ENCODE measurements around the gene BCL2.
A peak's percentile ranks its signal among the peaks of the same experiment; 100 is the strongest.
"Not testable (repeated sequence)": the region's sequence is repeated elsewhere in the genome, so short reads cannot be mapped to it uniquely, and the experiment has no call there.

BCL2 gene

DNA sequence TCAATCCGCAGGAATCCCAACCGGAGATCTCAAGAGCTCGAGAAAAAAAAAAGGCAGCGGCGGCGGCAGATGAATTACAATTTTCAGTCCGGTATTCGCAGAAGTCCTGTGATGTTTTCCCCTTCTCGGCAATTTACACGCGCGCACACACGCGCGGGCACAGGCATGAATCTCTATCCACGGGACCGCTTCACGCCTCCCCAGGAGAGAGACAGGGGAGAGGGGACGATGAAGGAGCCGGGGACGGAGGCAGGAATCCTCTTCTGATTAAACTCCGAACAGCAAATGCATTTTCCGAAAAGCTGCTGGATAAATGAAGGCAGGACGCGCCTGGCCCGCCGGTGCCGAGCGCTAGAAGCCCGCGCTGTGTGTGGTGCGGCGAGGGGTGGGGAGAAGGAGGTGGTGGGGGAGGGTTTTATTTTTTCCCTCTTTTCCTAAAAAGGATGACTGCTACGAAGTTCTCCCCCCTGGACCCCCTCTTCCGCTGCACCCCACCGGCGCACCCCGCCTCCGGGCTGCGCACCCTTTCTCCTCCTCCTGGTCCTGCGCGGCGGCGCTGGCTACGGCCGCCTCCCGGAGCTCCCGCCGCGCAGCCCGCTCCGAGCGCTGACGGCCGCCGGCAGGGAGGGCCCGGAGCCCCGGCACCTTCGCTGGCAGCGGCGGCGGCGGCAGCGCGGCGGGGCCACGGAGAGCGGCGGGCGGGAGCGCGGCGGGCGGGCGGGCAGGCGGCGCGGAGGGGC is at the start of gene BCL2:
Gene BCL2, minus strand, starts transcription at position 387 of the 740 bp plus-strand sequence.
- no peak for DNase-seq (ENCODE audit: extremely low read depth in 1 of 2, low read depth in 1 of 2)

DNA sequence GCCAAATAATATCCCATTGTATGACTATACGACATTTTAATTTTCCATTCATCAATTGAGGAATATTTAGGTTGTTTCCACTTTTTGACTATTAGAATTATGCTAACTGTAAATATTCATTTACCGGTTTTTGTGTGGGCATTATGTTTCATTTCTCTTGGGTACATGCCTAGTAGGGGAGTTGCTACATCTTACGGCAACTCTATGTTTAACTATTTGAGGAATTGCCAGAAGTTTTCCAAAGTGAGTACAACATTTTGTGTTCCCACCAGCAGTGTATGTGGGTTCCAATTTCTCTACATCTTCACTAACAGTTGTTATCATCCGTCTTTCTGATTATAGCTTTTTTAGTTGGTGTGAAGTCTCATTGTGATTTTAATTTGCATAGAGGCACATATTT is 49.0 kb upstream of the BCL2 start:
- DNase-seq (ENCODE audit: extremely low read depth in 1 of 2, low read depth in 1 of 2), result no peak

GRCh38 chr18:63367053-63367953 is 47.7 kb upstream of the BCL2 start, which contains the start of gene KDSR:
Gene KDSR, minus strand, starts transcription at chr18:63367206. Its CDS starts 88 bp downstream, at chr18:63367118.
- DNase-seq (ENCODE audit: extremely low read depth in 1 of 2, low read depth in 1 of 2), result peak; percentile 26 to 70

GRCh38 chr18:63366213-63367052 is 46.9 kb upstream of the BCL2 start:
- peak; percentile 33 to 39 for DNase-seq (ENCODE audit: extremely low read depth in 1 of 2, low read depth in 1 of 2)

- no peak for DNase-seq (ENCODE audit: extremely low read depth in 1 of 2, low read depth in 1 of 2)
Observed at GRCh38 chr18:63365876-63366212, 46.3 kb upstream of the BCL2 start.

- no peak for DNase-seq (ENCODE audit: extremely low read depth in 1 of 2, low read depth in 1 of 2)
Observed at GRCh38 chr18:63363951-63364350, 44.4 kb upstream of the BCL2 start.

DNA sequence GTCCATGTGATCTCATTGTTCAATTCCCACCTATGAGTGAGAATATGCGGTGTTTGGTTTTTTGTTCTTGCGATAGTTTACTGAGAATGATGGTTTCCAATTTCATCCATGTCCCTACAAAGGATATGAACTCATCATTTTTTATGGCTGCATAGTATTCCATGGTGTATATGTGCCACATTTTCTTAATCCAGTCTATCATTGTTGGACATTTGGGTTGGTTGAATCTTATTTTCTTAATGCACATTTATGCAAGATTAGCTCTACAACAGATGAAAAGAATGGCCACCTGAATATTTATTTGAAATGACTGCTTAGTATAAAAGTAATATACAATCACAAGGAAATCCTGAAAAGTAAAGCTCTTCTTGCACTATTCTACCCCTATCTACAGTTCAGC is 43.9 kb upstream of the BCL2 start:
- not testable (repeated sequence) for DNase-seq (ENCODE audit: extremely low read depth in 1 of 2, low read depth in 1 of 2)

GRCh38 chr18:63356272-63356896 is 36.8 kb upstream of the BCL2 start:
- no peak for DNase-seq (ENCODE audit: extremely low read depth in 1 of 2, low read depth in 1 of 2)

DNA sequence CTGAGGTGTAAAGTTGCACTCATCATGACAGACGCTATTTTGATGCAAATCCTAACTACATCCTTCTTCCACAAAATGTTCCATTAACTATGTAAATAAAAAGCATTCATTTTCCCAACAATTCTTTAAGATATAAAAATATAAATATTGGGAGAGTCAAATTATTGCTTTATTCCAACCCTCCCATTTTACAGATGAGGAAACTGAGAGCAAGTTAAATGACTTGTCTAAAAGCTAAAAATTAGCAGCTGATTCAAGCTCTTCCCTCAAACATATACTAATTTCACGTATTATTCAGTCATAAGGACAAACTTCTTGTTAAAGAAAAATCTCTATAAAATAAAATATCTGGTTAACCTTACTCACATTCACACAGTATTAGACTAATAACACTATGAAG is 30.7 kb upstream of the BCL2 start:
- DNase-seq (ENCODE audit: extremely low read depth in 1 of 2, low read depth in 1 of 2), result no peak

GRCh38 chr18:63348508-63349136 is 29.1 kb upstream of the BCL2 start:
- no peak for DNase-seq (ENCODE audit: extremely low read depth in 1 of 2, low read depth in 1 of 2)

GRCh38 chr18:63346480-63347183 is 27.1 kb upstream of the BCL2 start:
- no peak for DNase-seq (ENCODE audit: extremely low read depth in 1 of 2, low read depth in 1 of 2)

- DNase-seq (ENCODE audit: extremely low read depth in 1 of 2, low read depth in 1 of 2), result no peak
Observed at GRCh38 chr18:63346031-63346430, 26.5 kb upstream of the BCL2 start.

- no peak for DNase-seq (ENCODE audit: extremely low read depth in 1 of 2, low read depth in 1 of 2)
Observed at GRCh38 chr18:63344918-63345317, 25.3 kb upstream of the BCL2 start.

DNA sequence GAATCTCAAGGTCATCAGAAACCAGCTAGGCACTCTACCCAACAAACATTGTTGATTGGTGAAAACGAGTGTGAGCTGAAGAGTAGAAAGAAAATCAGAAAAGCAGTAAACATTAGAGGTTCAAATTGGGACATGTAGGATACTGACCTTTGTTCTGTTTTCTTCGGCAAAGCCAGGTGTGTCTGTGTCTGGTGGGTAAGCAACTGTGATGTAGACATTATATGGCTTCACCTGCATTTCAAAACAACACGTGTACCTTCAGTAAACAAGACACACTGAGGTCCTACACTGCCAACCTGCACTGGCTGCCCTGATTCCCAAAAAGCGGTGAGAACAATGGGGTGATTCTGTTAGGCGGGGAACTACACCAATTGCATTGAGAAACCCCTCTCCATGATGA is 24.7 kb upstream of the BCL2 start:
- DNase-seq (ENCODE audit: extremely low read depth in 1 of 2, low read depth in 1 of 2), result no peak

DNA sequence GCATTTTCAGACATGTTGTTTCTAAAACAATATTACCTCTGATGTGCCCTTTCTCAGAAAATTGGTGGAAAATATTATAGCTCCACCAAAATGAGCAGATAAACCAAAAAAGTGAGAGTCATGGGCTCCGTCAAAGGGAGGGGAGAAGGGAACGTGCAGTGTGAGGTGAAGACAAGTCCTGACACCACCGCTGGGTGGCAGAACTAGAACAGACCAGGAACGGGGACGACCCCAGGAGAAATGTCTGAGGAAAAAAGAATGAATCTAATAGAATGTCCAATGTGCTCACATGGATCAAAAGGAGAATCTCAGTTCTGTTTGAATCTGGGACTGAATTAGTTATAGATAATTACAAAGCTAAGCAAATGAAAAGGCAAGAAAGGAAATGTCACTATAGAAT is 22.6 kb upstream of the BCL2 start:
- DNase-seq (ENCODE audit: extremely low read depth in 1 of 2, low read depth in 1 of 2), result no peak

GRCh38 chr18:63339920-63340484 is 20.4 kb upstream of the BCL2 start:
- peak in 1 of 2 donors; percentile 14 for DNase-seq (ENCODE audit: extremely low read depth in 1 of 2, low read depth in 1 of 2)

DNA sequence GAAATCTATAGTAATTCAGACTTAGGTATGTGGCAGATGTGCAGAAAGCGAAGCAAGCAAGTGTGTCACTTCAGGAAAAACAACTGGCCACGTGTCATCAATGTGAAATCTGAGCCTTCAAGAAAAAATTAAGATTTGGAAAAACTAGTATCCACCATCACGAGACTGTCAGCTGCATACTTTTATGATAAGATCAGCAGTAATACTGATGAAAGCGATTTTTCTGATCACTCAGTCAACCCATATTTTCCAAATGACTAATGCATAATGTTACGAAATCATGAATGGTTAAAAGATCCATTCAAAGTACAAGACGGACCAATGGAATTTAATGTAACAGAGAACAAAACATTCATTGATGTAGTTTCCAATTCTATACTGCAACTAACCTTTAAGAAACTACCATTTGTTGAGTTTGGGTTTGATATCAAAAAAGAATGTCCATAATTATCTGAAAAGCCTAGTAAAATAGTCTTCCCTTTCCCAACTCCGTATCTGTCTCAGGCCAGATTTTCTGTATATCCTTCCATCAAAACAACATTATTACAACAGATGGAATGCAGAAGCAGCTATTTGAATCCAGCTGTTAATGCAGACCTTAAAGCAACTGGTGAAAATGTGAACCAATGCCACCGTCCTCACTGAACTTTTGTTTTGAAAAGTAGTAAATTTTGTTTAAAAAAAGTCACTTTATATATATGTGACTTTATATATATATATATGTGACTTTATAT is 17.0 kb upstream of the BCL2 start:
- DNase-seq (ENCODE audit: extremely low read depth in 1 of 2, low read depth in 1 of 2), result no peak

GRCh38 chr18:63331105-63331504 is 11.5 kb upstream of the BCL2 start:
- no peak for DNase-seq (ENCODE audit: extremely low read depth in 1 of 2, low read depth in 1 of 2)

Measured in activated CD8-positive, alpha-beta memory T cell treated with anti-CD3 and anti-CD28 coated beads for 1 hour (primary cell).